ENCODE data around the gene ABLIM2.

- TF ChIP-seq, protein P1, sequence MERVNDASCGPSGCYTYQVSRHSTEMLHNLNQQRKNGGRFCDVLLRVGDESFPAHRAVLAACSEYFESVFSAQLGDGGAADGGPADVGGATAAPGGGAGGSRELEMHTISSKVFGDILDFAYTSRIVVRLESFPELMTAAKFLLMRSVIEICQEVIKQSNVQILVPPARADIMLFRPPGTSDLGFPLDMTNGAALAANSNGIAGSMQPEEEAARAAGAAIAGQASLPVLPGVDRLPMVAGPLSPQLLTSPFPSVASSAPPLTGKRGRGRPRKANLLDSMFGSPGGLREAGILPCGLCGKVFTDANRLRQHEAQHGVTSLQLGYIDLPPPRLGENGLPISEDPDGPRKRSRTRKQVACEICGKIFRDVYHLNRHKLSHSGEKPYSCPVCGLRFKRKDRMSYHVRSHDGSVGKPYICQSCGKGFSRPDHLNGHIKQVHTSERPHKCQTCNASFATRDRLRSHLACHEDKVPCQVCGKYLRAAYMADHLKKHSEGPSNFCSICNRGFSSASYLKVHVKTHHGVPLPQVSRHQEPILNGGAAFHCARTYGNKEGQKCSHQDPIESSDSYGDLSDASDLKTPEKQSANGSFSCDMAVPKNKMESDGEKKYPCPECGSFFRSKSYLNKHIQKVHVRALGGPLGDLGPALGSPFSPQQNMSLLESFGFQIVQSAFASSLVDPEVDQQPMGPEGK (CRISPR knock-in tag; IDR thresholded peaks at IDR 0.05; ENCODE audit: borderline replicate concordance): no peak
- TF ChIP-seq CSDC2 (CRISPR knock-in tag; IDR thresholded peaks at IDR 0.05) (no peak), ZFP3 (CRISPR knock-in tag; IDR thresholded peaks at IDR 0.05) (no peak), GLIS3 (CRISPR knock-in tag; IDR thresholded peaks at IDR 0.05) (no peak), PPARA (CRISPR knock-in tag; IDR thresholded peaks at IDR 0.05; ENCODE audit: borderline replicate concordance) (no peak), ARNTL (CRISPR knock-in tag; IDR thresholded peaks at IDR 0.05; ENCODE audit: borderline replicate concordance, low read depth) (no peak)
- TF ChIP-seq, protein P2, sequence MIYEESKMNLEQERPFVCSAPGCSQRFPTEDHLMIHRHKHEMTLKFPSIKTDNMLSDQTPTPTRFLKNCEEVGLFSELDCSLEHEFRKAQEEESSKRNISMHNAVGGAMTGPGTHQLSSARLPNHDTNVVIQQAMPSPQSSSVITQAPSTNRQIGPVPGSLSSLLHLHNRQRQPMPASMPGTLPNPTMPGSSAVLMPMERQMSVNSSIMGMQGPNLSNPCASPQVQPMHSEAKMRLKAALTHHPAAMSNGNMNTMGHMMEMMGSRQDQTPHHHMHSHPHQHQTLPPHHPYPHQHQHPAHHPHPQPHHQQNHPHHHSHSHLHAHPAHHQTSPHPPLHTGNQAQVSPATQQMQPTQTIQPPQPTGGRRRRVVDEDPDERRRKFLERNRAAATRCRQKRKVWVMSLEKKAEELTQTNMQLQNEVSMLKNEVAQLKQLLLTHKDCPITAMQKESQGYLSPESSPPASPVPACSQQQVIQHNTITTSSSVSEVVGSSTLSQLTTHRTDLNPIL (CRISPR knock-in tag; IDR thresholded peaks at IDR 0.05; ENCODE audit: low read depth): no peak
Measured at GRCh38 chr4:8170341-8170740, 11.7 kb upstream of the ABLIM2 start.

Data from SK-N-SH treated with all-trans-retinoic acid at 6 μM for 48 hours (cell line).